WTC11 (cell line): ENCODE results near the gene MBD3L4.

Experiments used
- ATF6 ChIP-seq: sonication (generic); formaldehyde crosslinking; IDR thresholded peaks from 2 replicates; pipeline ENCODE4 v1.8.1; 2023; ENCODE audit warnings: mild to moderate bottlenecking, missing genetic modification reagents
- CREM ChIP-seq: sonication (generic); formaldehyde crosslinking; IDR thresholded peaks from 2 replicates; pipeline ENCODE4 v1.8.1; 2022; ENCODE audit warnings: mild to moderate bottlenecking, missing genetic modification reagents, moderate library complexity
- CTCF ChIP-seq: fragments of 200-600 bp; IDR thresholded peaks from 2 replicates; pipeline ENCODE4 v1.8.0; 2022; ENCODE audit warnings: antibody characterized with exemption
- E2F4 ChIP-seq: sonication (generic); formaldehyde crosslinking; IDR thresholded peaks from 2 replicates; pipeline ENCODE4 v1.8.1; 2022; ENCODE audit warnings: low read depth, mild to moderate bottlenecking, moderate library complexity, missing genetic modification reagents, borderline replicate concordance
- NR1H2 ChIP-seq: sonication (generic); formaldehyde crosslinking; IDR thresholded peaks from 2 replicates; pipeline ENCODE4 v1.9.0; 2021; ENCODE audit warnings: mild to moderate bottlenecking, moderate library complexity, missing genetic modification reagents
- SMAD3 ChIP-seq: sonication (generic); formaldehyde crosslinking; IDR thresholded peaks from 2 replicates; pipeline ENCODE4 v1.8.0; 2022; ENCODE audit warnings: missing genetic modification reagents, mild to moderate bottlenecking, borderline replicate concordance
- ZNF232 ChIP-seq: sonication (generic); formaldehyde crosslinking; IDR thresholded peaks from 2 replicates; pipeline ENCODE4 v1.8.0; 2022; ENCODE audit warnings: mild to moderate bottlenecking, missing genetic modification reagents

GRCh38 chr19:7069904-7070226, 29.9 kb upstream of the MBD3L4 start:
- TF ChIP-seq CTCF (no peak), SMAD3 (CRISPR knock-in tag) (no peak), ATF6 (CRISPR knock-in tag) (no peak), NR1H2 (CRISPR knock-in tag) (no peak), E2F4 (no peak), CREM (CRISPR knock-in tag) (no peak), ZNF232 (no peak)
